PC-3 (cell line): ENCODE results near the gene BOLA3.

Source experiments
- EZH2 ChIP-seq: fragments of 300-600 bp; sonication (generic); IDR thresholded peaks from one replicate; pipeline ENCODE4 v1.6.1; 2017; ENCODE audit warnings: antibody characterized with exemption, mild to moderate bottlenecking, low read length; ENCODE audit not compliant: unreplicated experiment
- TF ChIP-seq, protein P1 (sequence below): fragments of 300-600 bp; sonication (generic); conservative IDR thresholded peaks from 2 replicates; pipeline ENCODE4 v1.5.1; 2017; ENCODE audit warnings: antibody characterized with exemption, low read depth, mild to moderate bottlenecking, low read length

DNA sequence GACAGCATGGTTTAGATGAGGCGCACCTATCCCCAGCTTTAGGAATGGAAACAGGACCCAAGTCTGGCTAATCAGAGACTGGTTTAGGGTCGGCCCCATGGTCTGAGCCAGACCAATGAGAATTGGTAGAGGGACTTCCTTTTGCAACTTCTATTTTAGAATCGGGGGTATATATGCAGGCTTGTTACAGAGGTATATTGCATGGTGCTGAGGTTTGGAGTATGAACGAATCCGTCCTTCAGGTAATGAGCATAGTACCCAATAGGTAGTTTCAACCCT, 1.5 kb upstream of the BOLA3 start:
- TF ChIP-seq, protein P1, sequence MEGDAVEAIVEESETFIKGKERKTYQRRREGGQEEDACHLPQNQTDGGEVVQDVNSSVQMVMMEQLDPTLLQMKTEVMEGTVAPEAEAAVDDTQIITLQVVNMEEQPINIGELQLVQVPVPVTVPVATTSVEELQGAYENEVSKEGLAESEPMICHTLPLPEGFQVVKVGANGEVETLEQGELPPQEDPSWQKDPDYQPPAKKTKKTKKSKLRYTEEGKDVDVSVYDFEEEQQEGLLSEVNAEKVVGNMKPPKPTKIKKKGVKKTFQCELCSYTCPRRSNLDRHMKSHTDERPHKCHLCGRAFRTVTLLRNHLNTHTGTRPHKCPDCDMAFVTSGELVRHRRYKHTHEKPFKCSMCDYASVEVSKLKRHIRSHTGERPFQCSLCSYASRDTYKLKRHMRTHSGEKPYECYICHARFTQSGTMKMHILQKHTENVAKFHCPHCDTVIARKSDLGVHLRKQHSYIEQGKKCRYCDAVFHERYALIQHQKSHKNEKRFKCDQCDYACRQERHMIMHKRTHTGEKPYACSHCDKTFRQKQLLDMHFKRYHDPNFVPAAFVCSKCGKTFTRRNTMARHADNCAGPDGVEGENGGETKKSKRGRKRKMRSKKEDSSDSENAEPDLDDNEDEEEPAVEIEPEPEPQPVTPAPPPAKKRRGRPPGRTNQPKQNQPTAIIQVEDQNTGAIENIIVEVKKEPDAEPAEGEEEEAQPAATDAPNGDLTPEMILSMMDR = no peak
- no peak for TF ChIP-seq EZH2
